T-cell (primary cell): ENCODE data around the gene SLC27A4. TPM values are rescaled to one million over a fixed set of nuclear protein-coding genes. Genes with fewer than 3 reads are reported as not detected.

Experiments
- ATAC-seq, 4 experiments: fragments of 200-7000 bp in 3 of 4; fragments of 150-1000 bp in 1 of 4; cut with Tn5 transposase; replicated peaks in 1 of 4; 1 replicate in 3 of 4; 2 replicates in 1 of 4; pipeline ENCODE4 v1.10.0; 2021; ENCODE audit warnings: moderate library complexity in 3 of 4, mild to moderate bottlenecking in 2 of 4, moderate number of reproducible peaks in 1 of 4
- CTCF ChIA-PET, 2 donors: fragments of 300-600 bp; sonication (Branson Sonifier 250); formaldehyde crosslinking; loops; one replicate each; lab custom pipeline; 2022; ENCODE audit warnings: antibody characterized with exemption in 2 of 2; lab: Charles Lee
- POLR2A ChIA-PET, 2 donors: fragments of 300-600 bp; sonication (Branson Sonifier 250); formaldehyde crosslinking; loops; one replicate each; lab custom pipeline; 2022; ENCODE audit warnings: antibody characterized with exemption in 2 of 2; lab: Charles Lee
- DNase-seq, 35 experiments: peaks; one replicate each; pipeline versions ENCODE4 v3.0.0 to v3.0.0-alpha.2; 2013 to 2023
- H3K27ac ChIP-seq: one replicate; pipeline ENCODE4 v1.5.1; 2013; ENCODE audit warnings: low read length
- H3K27me3 ChIP-seq, 2 experiments: replicated peaks in 1 of 2; 1 replicate in 1 of 2; 2 replicates in 1 of 2; pipeline versions ENCODE4 v1.6.1 to v1.7.0; 2013; ENCODE audit warnings: low read length in 1 of 2, mixed read lengths in 1 of 2; ENCODE audit not compliant: control insufficient read depth in 2 of 2, insufficient read depth in 2 of 2; ENCODE audit errors: extremely low read depth in 1 of 2
- H3K36me3 ChIP-seq, 2 donors: 1 replicate in 1 of 2; 2 replicates in 1 of 2; pipeline versions ENCODE4 v1.6.1 to v1.7.0; 2013; ENCODE audit warnings: low read length in 1 of 2; ENCODE audit not compliant: control insufficient read depth in 2 of 2, insufficient read depth in 1 of 2; ENCODE audit errors: extremely low read depth in 1 of 2
- H3K4me1 ChIP-seq, 2 experiments: 1 replicate in 1 of 2; 2 replicates in 1 of 2; pipeline versions ENCODE4 v1.6.1 to v1.7.0; 2013; ENCODE audit warnings: low read length in 2 of 2, mixed read lengths in 1 of 2; ENCODE audit not compliant: insufficient read depth in 2 of 2, control insufficient read depth in 1 of 2; ENCODE audit errors: extremely low read depth in 1 of 2
- H3K4me3 ChIP-seq, 2 donors: 1 replicate in 1 of 2; 2 replicates in 1 of 2; pipeline versions ENCODE4 v1.5.1 to v1.7.0; 2013; ENCODE audit warnings: mild to moderate bottlenecking in 2 of 2, low read length in 1 of 2, moderate library complexity in 1 of 2; ENCODE audit not compliant: control insufficient read depth in 1 of 2; ENCODE audit errors: extremely low read depth in 1 of 2
- H3K9me3 ChIP-seq: 2 replicates; pipeline ENCODE4 v1.7.0; 2013
- H3K27ac Mint-ChIP-seq, 2 donors: one replicate each; pipeline ENCODE4 v1.8.0; 2020 to 2021; ENCODE audit warnings: mild to moderate bottlenecking in 2 of 2, mixed read lengths in 2 of 2
- H3K27me3 Mint-ChIP-seq, 2 donors: one replicate each; pipeline ENCODE4 v1.8.0; 2021 to 2022; ENCODE audit warnings: mixed read lengths in 2 of 2
- H3K36me3 Mint-ChIP-seq: one replicate; pipeline ENCODE4 v1.8.0; 2021; ENCODE audit warnings: mixed read lengths
- H3K4me1 Mint-ChIP-seq, 3 donors: one replicate each; pipeline ENCODE4 v1.8.0; 2020 to 2022; ENCODE audit warnings: mixed read lengths in 3 of 3, mild to moderate bottlenecking in 1 of 3
- H3K4me3 Mint-ChIP-seq, 3 donors: one replicate each; pipeline ENCODE4 v1.8.0; 2020 to 2022; ENCODE audit warnings: mild to moderate bottlenecking in 3 of 3, mixed read lengths in 3 of 3, moderate library complexity in 3 of 3
- H3K9me3 Mint-ChIP-seq, 3 donors: one replicate each; pipeline ENCODE4 v1.8.0; 2020 to 2022; ENCODE audit warnings: mixed read lengths in 3 of 3
- WGBS: methylation state at CpG from one replicate; pipeline ENCODE4 v1.1.5; 2013; ENCODE audit warnings: missing lambda C conversion rate; ENCODE audit not compliant: insufficient coverage; 5-methylcytosine and 5-hydroxymethylcytosine counted together
- total RNA-seq, 35 experiments: library from RNA in 6 of 35; stranded (reverse) in 6 of 35; fragments of 120-200 nt in 1 of 35; gene quantifications; one replicate each; pipeline versions ENCODE4 v1.2.1 to v1.2.4 and lab custom pipeline; 2013 to 2026

The SLC27A4 gene
- total RNA-seq, 5 donors from 2014 or later (not counting 1 experiment from before 2014, with no cell fraction given) = 7.3 to 18.4 (median 17.5) TPM

GRCh38 chr9:128365525-128365924, 25.2 kb downstream of the SLC27A4 start:
- Mint-ChIP-seq H3K27ac (no peak overlapping the region), H3K4me1 (peaks cover 13 to 22% (median 19%) of the 10 kb centered on the region in 3 donors), H3K27me3 (no peaks in the 10 kb centered on the region), H3K36me3 (no peaks in the 10 kb centered on the region), H3K9me3 (no peaks in the 10 kb centered on the region), H3K4me3 (peak overlapping the region in 1 of 3 donors; percentile 45)
- DNase-seq (no peak), ATAC-seq (no peak)
- Histone ChIP-seq H3K27ac (no peak overlapping the region), H3K4me3 (no peak overlapping the region), H3K9me3 (no peaks in the 10 kb centered on the region), H3K4me1 (peaks cover 0 to 24% of the 10 kb centered on the region in 2 experiments), H3K36me3 (no peaks in the 10 kb centered on the region), H3K27me3 (peaks cover 0 to 14% of the 10 kb centered on the region in 2 experiments)
- CTCF ChIA-PET = no interaction called here
- POLR2A ChIA-PET = no interaction called here
- WGBS = 74% methylated on average over 2 of the region's 4 CpGs

- POLR2A ChIA-PET = interaction anchor here in 1 of 2 donors (0.5 kb wide), 1 partner anchor 30 kb away, joined by 9 read pairs; no protein-coding TSS in a partner anchor
Measured at GRCh38 chr9:128369024-128369706, 28.8 kb downstream of the SLC27A4 start.

GRCh38 chr9:128370367-128370751, 30.0 kb downstream of the SLC27A4 start:
- H3K36me3 ChIP-seq = peaks cover 0 to 16% of the 10 kb centered on the region in 2 donors
- H3K27ac ChIP-seq = peak overlapping the region; percentile 82
- peak overlapping the region; percentile 82 to 85 for H3K4me3 ChIP-seq
- DNase-seq (no peak), ATAC-seq (no peak)
- peaks cover 34 to 43% (median 36%) of the 10 kb centered on the region in 3 donors for H3K4me1 Mint-ChIP-seq
- H3K4me1 ChIP-seq = peaks cover 6 to 29% of the 10 kb centered on the region in 2 experiments
- peaks cover 8% of the 10 kb centered on the region for H3K36me3 Mint-ChIP-seq
- H3K27ac Mint-ChIP-seq = peak overlapping the region; percentile 96 to 97
- H3K27me3 ChIP-seq = peaks cover 0 to 9% of the 10 kb centered on the region in 2 experiments
- peak overlapping the region; percentile 87 to 95 (median 95) for H3K4me3 Mint-ChIP-seq
- ChIA-PET POLR2A (interaction anchor here in 1 of 2 donors (0.7 kb wide), 2 partner anchors 19 to 164 kb away, joined by 3 read pairs; no protein-coding TSS in a partner anchor), CTCF (interaction anchor here in 1 of 2 donors (1.9 to 2.0 kb wide), 2 partner anchors 8 to 29 kb away, joined by 5 to 14 read pairs; no protein-coding TSS in a partner anchor)
- H3K9me3 Mint-ChIP-seq = no peaks in the 10 kb centered on the region
- no peaks in the 10 kb centered on the region for H3K9me3 ChIP-seq
- H3K27me3 Mint-ChIP-seq = no peaks in the 10 kb centered on the region

More at GRCh38 chr9:128369024-128369706, 28.8 kb downstream of the SLC27A4 start:
- DNase-seq (no peak), ATAC-seq (no peak)
- peaks cover 0 to 9% of the 10 kb centered on the region in 2 donors for H3K36me3 ChIP-seq
- H3K27me3 ChIP-seq = peaks cover 0 to 14% of the 10 kb centered on the region in 2 experiments
- H3K36me3 Mint-ChIP-seq = peaks cover 5% of the 10 kb centered on the region
- H3K4me3 Mint-ChIP-seq = peak overlapping the region in 1 of 3 donors; percentile 14
- WGBS = 92% methylated on average over 7 of the region's 9 CpGs
- H3K4me1 ChIP-seq = peaks cover 6 to 34% of the 10 kb centered on the region in 2 experiments
- no peak overlapping the region for H3K27ac ChIP-seq
- no peaks in the 10 kb centered on the region for H3K27me3 Mint-ChIP-seq
- no peak overlapping the region for H3K4me3 ChIP-seq
- H3K9me3 ChIP-seq = no peaks in the 10 kb centered on the region
- H3K27ac Mint-ChIP-seq = no peak overlapping the region
- peaks cover 34 to 43% (median 37%) of the 10 kb centered on the region in 3 donors for H3K4me1 Mint-ChIP-seq
- no peaks in the 10 kb centered on the region for H3K9me3 Mint-ChIP-seq
- CTCF ChIA-PET = interaction anchor here in 1 of 2 donors (1.0 kb wide), 1 partner anchor 69 kb away, joined by 3 read pairs; no protein-coding TSS in a partner anchor

- H3K36me3 Mint-ChIP-seq = peaks cover 8% of the 10 kb centered on the region
- POLR2A ChIA-PET = interaction anchor here (0.6 to 0.7 kb wide), 5 partner anchors 18 to 1324 kb away, joined by 3 to 7 read pairs (median 3); no protein-coding TSS in a partner anchor
- peaks cover 37 to 42% (median 38%) of the 10 kb centered on the region in 3 donors for H3K4me1 Mint-ChIP-seq
- H3K4me3 Mint-ChIP-seq = peak within 1 kb of the TSS; percentile 87 to 95 (median 95)
- H3K4me1 ChIP-seq = peaks cover 6 to 29% of the 10 kb centered on the region in 2 experiments
- H3K9me3 ChIP-seq = no peaks in the 10 kb centered on the region
- peak within 1 kb of the TSS; percentile 96 to 97 for H3K27ac Mint-ChIP-seq
- peak within 1 kb of the TSS; percentile 82 for H3K27ac ChIP-seq
- peaks cover 6 to 19% of the 10 kb centered on the region in 2 donors for H3K36me3 ChIP-seq
- DNase-seq (peak; percentile 92 to 98 (median 96)), ATAC-seq (peak; percentile 95 to 98 (median 96))
- CTCF ChIA-PET = interaction anchor here in 1 of 2 donors (0.5 to 2.0 kb wide), 6 partner anchors 8 to 1728 kb away, joined by 3 to 14 read pairs (median 4); partner anchors contain the start of gene CERCAM
- WGBS = under 1% methylated on average over 40 of the region's 55 CpGs
- H3K27me3 ChIP-seq = peaks cover 0 to 4% of the 10 kb centered on the region in 2 experiments
- H3K27me3 Mint-ChIP-seq = no peaks in the 10 kb centered on the region
- H3K4me3 ChIP-seq = peak within 1 kb of the TSS; percentile 82 to 89
- H3K9me3 Mint-ChIP-seq = no peaks in the 10 kb centered on the region
Measured at GRCh38 chr9:128370752-128371629, 30.7 kb downstream of the SLC27A4 start, which contains the start of gene URM1. Gene URM1, plus strand, starts transcription at chr9:128371374. Its CDS starts 7 bp downstream, at chr9:128371381.

GRCh38 chr9:128371630-128372117, 31.3 kb downstream of the SLC27A4 start:
- no peak for DNase-seq
- CTCF ChIA-PET = interaction anchor here in 1 of 2 donors (0.5 to 2.0 kb wide), 6 partner anchors 9 to 1729 kb away, joined by 3 to 14 read pairs (median 4); partner anchors contain the start of gene CERCAM
- Histone ChIP-seq H3K4me3 (peak overlapping the region; percentile 82 to 89), H3K27me3 (peaks cover 0 to 4% of the 10 kb centered on the region in 2 experiments), H3K4me1 (peaks cover 6 to 29% of the 10 kb centered on the region in 2 experiments), H3K36me3 (peaks cover 7 to 20% of the 10 kb centered on the region in 2 donors), H3K27ac (peak overlapping the region; percentile 79), H3K9me3 (no peaks in the 10 kb centered on the region)
- POLR2A ChIA-PET = interaction anchor here (0.6 to 0.7 kb wide), 3 partner anchors 134 to 1325 kb away, joined by 3 to 7 read pairs (median 5); no protein-coding TSS in a partner anchor
- peaks cover 37 to 42% (median 38%) of the 10 kb centered on the region in 3 donors for H3K4me1 Mint-ChIP-seq
- H3K27me3 Mint-ChIP-seq = no peaks in the 10 kb centered on the region
- no peak for ATAC-seq
- H3K9me3 Mint-ChIP-seq = no peaks in the 10 kb centered on the region
- peak overlapping the region; percentile 96 to 97 for H3K27ac Mint-ChIP-seq
- peak overlapping the region; percentile 87 to 95 (median 95) for H3K4me3 Mint-ChIP-seq
- WGBS = 0% methylated on average over 5 of the region's 10 CpGs
- peaks cover 8% of the 10 kb centered on the region for H3K36me3 Mint-ChIP-seq
